HG03432 (cell line): Measurements from ENCODE around the gene DNAJC12.
"Not testable (repeated sequence)": the region's sequence is repeated elsewhere in the genome, so short reads cannot be mapped to it uniquely, and the experiment has no call there.

Experiments used
- ATAC-seq: cut with Tn5 transposase; IDR thresholded peaks from one replicate; pipeline ENCODE4 v1.9.1; 2021; ENCODE audit warnings: mild to moderate bottlenecking, moderate library complexity; ENCODE audit not compliant: unreplicated experiment

DNAJC12 gene

DNA sequence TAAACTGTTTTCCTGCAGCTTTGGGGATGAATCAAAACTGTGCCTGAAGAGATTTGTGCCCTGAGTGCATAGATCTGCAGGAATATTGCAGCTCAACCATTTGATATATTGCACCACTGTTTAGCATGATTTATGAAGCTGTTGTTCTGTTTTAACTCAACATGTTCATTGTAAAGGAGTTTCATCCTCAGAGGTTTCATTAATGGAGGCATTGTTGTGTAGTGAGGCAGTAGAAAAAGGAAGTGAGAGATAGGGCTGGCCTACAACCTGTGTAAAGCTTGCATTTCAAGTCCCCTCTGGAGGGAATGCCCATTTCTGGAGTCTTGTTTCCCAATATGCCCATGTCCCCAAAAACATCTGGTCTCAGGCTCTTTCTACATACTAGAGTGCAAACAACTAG, 67.5 kb downstream of the DNAJC12 start:
- peak; percentile 75 for ATAC-seq

DNA sequence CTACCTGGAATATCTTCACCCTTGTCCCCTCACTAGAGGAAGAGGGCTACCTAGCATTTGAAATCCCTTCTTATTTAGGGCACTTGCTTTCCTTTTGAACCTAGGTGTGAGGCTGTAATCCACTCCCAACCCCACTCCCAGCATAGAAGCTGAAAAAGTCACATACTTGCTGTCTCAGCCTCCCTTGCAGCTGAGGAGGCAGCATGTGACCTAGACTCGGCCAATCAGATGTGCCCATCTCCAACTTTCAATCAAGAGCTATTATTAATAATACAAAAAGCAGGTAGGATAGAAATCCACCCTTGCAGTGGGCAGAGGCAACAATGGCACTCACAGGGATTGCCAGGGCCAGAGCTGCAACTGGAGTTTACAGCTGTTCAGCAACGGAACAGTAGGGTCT, 70.7 kb downstream of the DNAJC12 start:
- no peak for ATAC-seq

DNA sequence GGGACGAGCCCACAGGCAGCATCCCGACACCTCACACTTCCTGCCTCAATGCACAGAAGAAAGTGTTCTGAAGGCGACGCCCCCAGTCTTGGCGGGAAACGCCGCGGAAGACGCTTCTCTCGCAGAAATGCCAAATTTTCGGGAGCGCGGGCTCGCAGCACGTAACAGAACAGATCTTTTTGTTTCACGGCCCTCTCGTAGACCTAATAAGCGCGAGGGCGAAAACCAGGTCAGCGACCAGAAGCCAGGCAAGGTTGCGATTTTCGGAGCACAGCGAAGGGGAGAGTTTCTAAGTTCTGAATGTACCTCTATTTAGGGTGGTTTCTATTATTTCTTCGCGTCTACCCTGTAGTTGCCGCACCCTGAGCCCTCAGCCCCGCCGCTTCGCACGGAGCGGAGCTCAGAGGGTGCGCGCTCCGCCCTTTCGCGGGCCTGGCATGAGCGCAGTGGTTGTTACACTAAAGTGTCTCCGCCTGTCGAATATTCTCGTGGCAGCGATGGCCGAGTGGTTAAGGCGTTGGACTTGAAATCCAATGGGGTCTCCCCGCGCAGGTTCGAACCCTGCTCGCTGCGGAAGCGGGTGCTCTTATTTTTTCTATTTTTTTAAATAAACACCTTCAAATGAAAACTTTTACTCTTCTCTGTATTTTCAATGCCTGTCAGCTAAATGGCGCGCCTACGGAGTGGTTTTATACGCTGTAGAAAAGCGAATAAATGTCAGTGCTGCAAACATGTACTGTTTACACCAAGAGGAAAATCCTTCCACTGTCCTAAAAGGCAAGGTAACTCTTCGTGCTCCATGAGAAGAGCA, 73.8 kb downstream of the DNAJC12 start:
- ATAC-seq: peak; percentile 88

DNA sequence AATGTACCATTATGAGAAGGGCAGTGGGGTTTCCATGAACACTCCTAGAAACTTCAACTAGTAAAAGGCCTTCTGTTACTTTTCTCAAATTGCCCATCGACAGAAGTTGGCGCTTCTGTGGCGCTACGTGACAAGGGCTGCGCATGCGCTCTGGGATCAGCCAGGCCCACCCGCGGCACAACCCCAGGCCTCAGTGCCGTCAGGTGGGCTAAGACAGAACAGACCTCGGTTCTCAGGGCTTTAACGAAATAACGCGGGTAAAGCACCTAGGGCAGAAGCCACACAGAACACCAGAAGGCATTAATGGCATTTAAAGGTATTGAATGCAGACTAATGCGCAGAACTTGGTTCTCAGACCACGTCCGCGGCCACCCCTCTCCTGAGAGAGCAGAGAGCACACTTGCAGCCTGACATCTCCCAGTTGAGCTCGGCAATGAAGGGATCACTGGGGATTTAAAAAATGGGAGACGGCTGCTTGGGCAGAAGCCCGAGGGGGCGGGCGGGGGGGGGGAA, 74.4 kb downstream of the DNAJC12 start:
- ATAC-seq: peak; percentile 36

DNA sequence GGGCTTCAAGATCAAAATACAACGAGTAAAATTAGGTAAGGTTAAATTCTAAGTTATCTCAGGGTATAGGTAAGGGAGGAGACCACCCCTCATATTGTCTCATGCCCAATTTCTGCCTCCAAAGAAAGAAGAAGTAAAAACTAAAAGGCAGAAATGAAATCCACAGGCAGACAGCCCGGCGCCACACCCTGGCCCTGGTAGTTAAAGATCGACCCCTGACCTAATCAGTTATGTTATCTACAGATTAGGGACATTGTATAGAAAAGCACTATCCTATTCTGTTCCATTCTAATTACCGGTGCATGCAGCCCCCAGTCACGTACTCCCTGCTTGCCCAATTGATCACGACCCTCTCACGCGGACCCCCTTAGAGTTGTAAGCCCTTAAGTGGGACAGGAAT, 75.4 kb downstream of the DNAJC12 start:
- ATAC-seq: not testable (repeated sequence)

DNA sequence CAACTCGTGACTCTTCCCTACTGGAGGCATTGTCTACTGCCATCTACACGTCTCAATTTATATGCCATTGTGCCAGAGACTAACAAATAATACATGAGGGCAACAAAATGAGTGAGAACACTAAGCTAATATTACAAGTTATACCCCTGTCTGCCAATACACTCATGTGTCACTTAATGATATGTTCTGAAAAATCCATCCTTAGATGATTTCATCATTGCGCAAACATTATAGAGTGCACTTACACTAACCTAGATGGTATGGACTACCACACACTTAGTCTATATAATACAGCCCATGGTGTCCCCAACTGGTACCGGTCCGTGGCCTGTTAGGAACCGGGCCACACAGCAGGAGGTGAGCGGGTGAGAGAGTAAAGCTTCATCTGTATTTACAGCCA, 77.7 kb downstream of the DNAJC12 start:
- no peak for ATAC-seq
